Esophagus squamous epithelium (tissue), 4 donors: ENCODE measurements around the gene AZIN2.

Source experiments
- POLR2A ChIP-seq, 4 donors: fragments of 450-650 bp; IDR thresholded peaks; one replicate each; pipeline ENCODE4 v1.6.1; 2017; ENCODE audit warnings: antibody characterized with exemption in 4 of 4, mild to moderate bottlenecking in 4 of 4, moderate library complexity in 3 of 4
- TF ChIP-seq, protein P1 (sequence below), 6 experiments: fragments of 450-650 bp in 4 of 6; fragments of 200-600 bp in 2 of 6; sonication (generic) in 2 of 6; IDR thresholded peaks; one replicate each; pipeline ENCODE4 v1.5.1; 2016 to 2019; ENCODE audit warnings: antibody characterized with exemption in 6 of 6, mild to moderate bottlenecking in 4 of 6, moderate library complexity in 4 of 6

DNA sequence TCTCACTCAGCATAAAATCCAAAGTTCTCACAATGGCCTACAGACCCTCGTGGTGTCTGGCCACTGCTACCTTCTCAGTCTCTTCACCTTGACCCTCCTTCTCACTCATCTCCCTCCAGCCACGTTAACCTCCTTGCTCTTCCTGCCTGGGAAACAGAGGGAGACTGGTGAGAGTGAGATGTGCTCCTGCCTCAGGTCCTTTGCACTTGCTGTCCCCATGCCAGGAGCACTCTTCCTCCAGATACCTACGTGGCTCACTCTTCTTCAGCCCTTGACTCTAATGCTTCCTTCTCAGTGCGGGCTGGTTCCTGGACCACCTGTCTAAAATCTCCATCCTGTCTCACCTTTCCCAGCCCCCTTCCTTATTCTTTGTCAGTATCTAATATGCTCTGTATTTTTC lies 76.2 kb downstream of the AZIN2 start:
- no peak for TF ChIP-seq POLR2A (IDR thresholded peaks at IDR 0.05)
- TF ChIP-seq, protein P1, sequence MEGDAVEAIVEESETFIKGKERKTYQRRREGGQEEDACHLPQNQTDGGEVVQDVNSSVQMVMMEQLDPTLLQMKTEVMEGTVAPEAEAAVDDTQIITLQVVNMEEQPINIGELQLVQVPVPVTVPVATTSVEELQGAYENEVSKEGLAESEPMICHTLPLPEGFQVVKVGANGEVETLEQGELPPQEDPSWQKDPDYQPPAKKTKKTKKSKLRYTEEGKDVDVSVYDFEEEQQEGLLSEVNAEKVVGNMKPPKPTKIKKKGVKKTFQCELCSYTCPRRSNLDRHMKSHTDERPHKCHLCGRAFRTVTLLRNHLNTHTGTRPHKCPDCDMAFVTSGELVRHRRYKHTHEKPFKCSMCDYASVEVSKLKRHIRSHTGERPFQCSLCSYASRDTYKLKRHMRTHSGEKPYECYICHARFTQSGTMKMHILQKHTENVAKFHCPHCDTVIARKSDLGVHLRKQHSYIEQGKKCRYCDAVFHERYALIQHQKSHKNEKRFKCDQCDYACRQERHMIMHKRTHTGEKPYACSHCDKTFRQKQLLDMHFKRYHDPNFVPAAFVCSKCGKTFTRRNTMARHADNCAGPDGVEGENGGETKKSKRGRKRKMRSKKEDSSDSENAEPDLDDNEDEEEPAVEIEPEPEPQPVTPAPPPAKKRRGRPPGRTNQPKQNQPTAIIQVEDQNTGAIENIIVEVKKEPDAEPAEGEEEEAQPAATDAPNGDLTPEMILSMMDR (IDR thresholded peaks at IDR 0.05): no peak
